SU-DHL-6 (cell line): Measurements from ENCODE around the gene TEX22.

ENCODE experiments used
- H2AFZ ChIP-seq: fragments of 200-600 bp; sonication (generic); 2 replicates; pipeline ENCODE4 v1.6.1; 2014; ENCODE audit warnings: low read depth, mild to moderate bottlenecking, moderate library complexity, mixed read lengths, antibody characterized with exemption, low read length; ENCODE audit not compliant: severe bottlenecking
- H3F3A ChIP-seq: fragments of 200-600 bp; shearing (Covaris generic); 2 replicates; pipeline ENCODE4 v1.6.0; 2016; ENCODE audit warnings: antibody characterized with exemption, mild to moderate bottlenecking; ENCODE audit not compliant: insufficient read depth
- H3K27ac ChIP-seq: fragments of 200-600 bp; sonication (generic); 2 replicates; pipeline ENCODE4 v1.5.1; 2016; ENCODE audit warnings: low read depth, mild to moderate bottlenecking, low read length, moderate library complexity, mixed read lengths
- H3K27me3 ChIP-seq: fragments of 200-600 bp; sonication (generic), shearing (Covaris generic); 2 replicates; pipeline ENCODE4 v1.6.0; 2014; ENCODE audit warnings: mild to moderate bottlenecking, low read length
- H3K36me3 ChIP-seq: fragments of 200-600 bp; sonication (generic); 2 replicates; pipeline ENCODE4 v1.6.1; 2014; ENCODE audit warnings: mild to moderate bottlenecking, low read length, mixed read lengths
- H3K4me2 ChIP-seq: fragments of 300-600, 200-600 bp; shearing (Covaris generic), sonication (generic); 2 replicates; pipeline ENCODE4 v1.6.0; 2014; ENCODE audit warnings: low read length, low read depth, mild to moderate bottlenecking; ENCODE audit not compliant: poor library complexity, severe bottlenecking
- H3K4me3 ChIP-seq: fragments of 200-600 bp; sonication (generic); 2 replicates; pipeline ENCODE4 v1.5.1; 2014; ENCODE audit warnings: antibody characterized with exemption, low read length, mild to moderate bottlenecking, mixed read lengths; ENCODE audit not compliant: insufficient read depth, poor library complexity, severe bottlenecking
- H3K79me2 ChIP-seq: fragments of 200-600 bp; sonication (generic); 2 replicates; pipeline ENCODE4 v1.6.1; 2014; ENCODE audit warnings: mild to moderate bottlenecking, low read length, moderate library complexity; ENCODE audit not compliant: insufficient read depth
- H3K9ac ChIP-seq: fragments of 200-600 bp; sonication (generic); 2 replicates; pipeline ENCODE4 v1.7.0; 2014; ENCODE audit warnings: mild to moderate bottlenecking, low read length
- H3K9me2 ChIP-seq: fragments of 200-600 bp; sonication (generic); replicated peaks from 2 replicates; pipeline ENCODE4 v1.6.1; 2014; ENCODE audit warnings: low read length; ENCODE audit not compliant: insufficient read depth
- H3K9me3 ChIP-seq: fragments of 200-600 bp; sonication (generic); 2 replicates; pipeline ENCODE4 v1.6.1; 2014; ENCODE audit warnings: low read length, mixed read lengths; ENCODE audit not compliant: insufficient read depth
- H4K20me1 ChIP-seq: fragments of 200-600 bp; sonication (generic); 2 replicates; pipeline ENCODE4 v1.6.1; 2014; ENCODE audit warnings: low read depth, mild to moderate bottlenecking, antibody characterized with exemption, low read length, moderate library complexity, mixed read lengths
- CTCF ChIP-seq: fragments of 200-600 bp; sonication (generic); IDR thresholded peaks from one replicate; pipeline ENCODE4 v1.5.1; 2017; ENCODE audit warnings: antibody characterized with exemption, mild to moderate bottlenecking, low read length, moderate library complexity; ENCODE audit not compliant: insufficient read depth, poor library complexity, severe bottlenecking
- EZH2phosphoT487 ChIP-seq: fragments of 200-600 bp; sonication (generic), shearing (Covaris generic); conservative IDR thresholded peaks from 2 replicates; pipeline ENCODE4 v1.6.1; 2018; ENCODE audit warnings: mild to moderate bottlenecking, antibody characterized with exemption, low read length, moderate library complexity, mixed read lengths

The TEX22 gene

GRCh38 chr14:105431256-105431655 lies 32.9 kb downstream of the TEX22 start:
- Histone ChIP-seq H3K27ac (no peak overlapping the region), H2AFZ (no peak overlapping the region), H3K9me2 (no peaks in the 10 kb centered on the region), H3K27me3 (no peaks in the 10 kb centered on the region), H3K79me2 (peaks cover 93% of the 10 kb centered on the region), H3K9ac (no peak overlapping the region), H4K20me1 (peaks cover 8% of the 10 kb centered on the region; the same call in 1 of the 2 replicates), H3K9me3 (peaks cover 5% of the 10 kb centered on the region; the same call in 1 of the 2 replicates), H3K4me2 (no peak overlapping the region), H3K4me3 (no peak overlapping the region), H3F3A (peaks cover 11% of the 10 kb centered on the region), H3K36me3 (peaks cover 14% of the 10 kb centered on the region)
- TF ChIP-seq CTCF, result no peak
- TF ChIP-seq EZH2phosphoT487, result no peak

GRCh38 chr14:105432657-105433056 lies 34.3 kb downstream of the TEX22 start:
- H4K20me1 ChIP-seq, result peaks cover 8% of the 10 kb centered on the region; the same call in 1 of the 2 replicates
- no peak overlapping the region for H3K4me3 ChIP-seq
- no peak overlapping the region for H2AFZ ChIP-seq
- no peaks in the 10 kb centered on the region for H3K9me2 ChIP-seq
- TF ChIP-seq CTCF (no peak), EZH2phosphoT487 (no peak)
- H3K4me2 ChIP-seq, result no peak overlapping the region
- H3K79me2 ChIP-seq, result peaks cover 93% of the 10 kb centered on the region
- H3K9ac ChIP-seq, result no peak overlapping the region
- H3K27me3 ChIP-seq, result no peaks in the 10 kb centered on the region
- H3K36me3 ChIP-seq, result peaks cover 14% of the 10 kb centered on the region
- peaks cover 10% of the 10 kb centered on the region; the same call in 1 of the 2 replicates for H3K9me3 ChIP-seq
- H3F3A ChIP-seq, result peaks cover 16% of the 10 kb centered on the region
- H3K27ac ChIP-seq, result no peak overlapping the region

- Histone ChIP-seq H4K20me1 (peaks cover 8% of the 10 kb centered on the region; the same call in 1 of the 2 replicates), H3K9ac (no peak overlapping the region)
These were observed 34.8 kb downstream of the TEX22 start for GRCh38 chr14:105433161-105433605.

More at GRCh38 chr14:105433161-105433605, 34.8 kb downstream of the TEX22 start:
- Histone ChIP-seq H3K9me2 (no peaks in the 10 kb centered on the region), H2AFZ (no peak overlapping the region), H3K4me3 (no peak overlapping the region), H3F3A (peaks cover 16% of the 10 kb centered on the region), H3K79me2 (peaks cover 93% of the 10 kb centered on the region), H3K27ac (no peak overlapping the region), H3K9me3 (peaks cover 10% of the 10 kb centered on the region; the same call in 1 of the 2 replicates), H3K27me3 (no peaks in the 10 kb centered on the region), H3K36me3 (peaks cover 14% of the 10 kb centered on the region), H3K4me2 (no peak overlapping the region)
- TF ChIP-seq CTCF, result no peak
- TF ChIP-seq EZH2phosphoT487, result no peak
